Cortex of kidney (tissue), 1 donor: ENCODE measurements around the gene HOXA6.

Experiments
- DNase-seq: peaks from one replicate; lab custom pipeline; 2025; lab: John Stamatoyannopoulos, UW

The HOXA6 gene

DNA sequence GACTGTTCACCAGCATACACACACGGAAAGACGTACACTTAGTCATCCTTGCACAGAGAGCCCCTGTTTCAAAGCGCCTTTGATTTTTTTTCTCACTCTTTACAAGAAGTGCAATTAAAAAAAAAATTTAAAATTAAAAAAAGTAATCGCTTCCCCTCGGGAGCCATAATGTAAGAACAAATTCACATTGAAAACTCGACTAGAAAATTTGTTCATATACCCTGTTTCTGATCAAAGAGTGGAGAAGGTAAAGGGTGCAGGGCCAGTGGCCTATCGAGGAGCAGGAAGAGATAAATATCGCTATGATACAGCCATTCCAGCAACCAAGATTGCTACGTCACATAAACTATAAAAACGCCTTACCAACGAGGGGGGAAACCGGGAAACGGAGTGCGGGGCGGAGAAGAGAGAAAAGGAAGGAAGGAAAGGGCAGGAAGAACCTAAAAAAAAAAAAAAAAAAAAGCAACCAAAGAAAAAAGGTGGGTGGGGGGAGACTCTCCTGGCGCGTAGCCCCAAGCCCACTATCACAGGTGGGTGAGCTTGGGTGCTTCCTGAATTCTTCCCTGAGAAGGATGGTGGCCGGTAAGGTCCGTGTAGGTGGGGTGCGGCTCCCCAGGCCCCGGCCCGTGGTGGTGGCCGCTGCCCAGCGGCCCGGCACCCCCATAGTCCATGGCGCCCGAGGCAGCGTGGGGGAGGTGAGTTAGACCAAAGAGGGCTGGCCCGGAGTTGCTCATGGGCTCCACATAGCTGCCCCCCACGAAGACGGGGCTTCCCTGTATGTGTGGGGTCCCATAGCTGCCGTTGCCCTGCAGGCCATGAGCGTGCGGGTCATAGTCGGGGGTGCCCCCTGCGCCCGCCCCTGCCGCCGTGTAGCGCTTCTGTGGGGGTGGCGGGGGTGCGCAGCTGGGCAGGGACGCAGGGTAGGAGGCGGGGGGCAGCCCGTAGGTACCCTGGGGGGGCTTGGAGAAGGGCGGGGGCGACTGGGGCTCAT lies 39.9 kb downstream of the HOXA6 start:
- DNase-seq: no peak

DNA sequence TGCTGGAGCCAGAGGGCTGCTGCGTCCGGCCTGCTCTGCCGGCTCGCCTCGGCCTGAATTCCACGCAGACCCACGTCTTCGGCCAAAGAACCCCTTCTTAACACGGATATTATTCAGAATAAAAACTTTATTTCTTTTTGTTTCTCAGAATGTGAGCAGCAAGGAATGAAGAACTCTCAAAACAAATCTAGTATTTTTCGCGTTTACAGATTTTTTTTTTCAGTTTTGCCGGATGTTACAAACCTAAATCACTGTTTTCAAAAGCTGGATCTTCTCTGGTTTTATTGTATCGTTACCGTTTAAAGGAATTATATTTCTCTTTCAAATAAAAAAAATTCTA lies 40.7 kb downstream of the HOXA6 start:
- DNase-seq: no peak

DNA sequence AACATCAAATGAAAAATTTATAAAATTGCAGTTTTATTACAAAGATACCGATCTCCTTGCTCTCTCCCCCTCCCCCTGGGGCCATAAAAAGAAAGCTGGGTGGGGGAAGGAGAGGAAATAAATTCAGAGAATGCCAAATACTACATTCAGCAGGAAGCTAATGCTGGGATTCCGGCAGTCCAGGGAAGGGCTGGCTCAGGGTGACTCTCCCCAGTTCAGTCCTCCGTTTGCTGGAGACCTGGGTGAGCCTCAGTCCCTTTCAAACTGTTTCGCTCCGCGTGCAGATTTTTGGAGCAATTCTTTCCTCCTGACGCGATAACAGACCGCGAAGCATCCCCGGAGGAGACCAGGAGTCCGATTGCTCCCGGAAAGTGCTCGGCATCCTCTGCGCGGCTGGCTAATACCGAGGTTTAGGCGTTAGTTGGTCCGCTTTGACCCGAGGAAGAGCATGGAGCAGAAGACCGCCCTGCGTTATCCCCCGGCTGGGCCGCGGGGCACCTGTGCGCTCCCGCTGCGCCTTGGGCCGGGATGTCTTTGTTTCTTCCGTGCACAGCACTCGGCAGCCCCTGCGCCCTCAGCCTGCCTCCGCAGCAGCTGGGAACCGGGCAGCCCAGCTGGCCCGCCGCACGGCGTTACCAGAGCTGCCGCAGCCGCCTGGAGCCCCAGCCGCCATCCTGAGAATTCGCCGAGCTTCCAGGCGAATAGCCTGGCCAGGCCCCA lies 41.2 kb downstream of the HOXA6 start:
- DNase-seq: no peak

DNA sequence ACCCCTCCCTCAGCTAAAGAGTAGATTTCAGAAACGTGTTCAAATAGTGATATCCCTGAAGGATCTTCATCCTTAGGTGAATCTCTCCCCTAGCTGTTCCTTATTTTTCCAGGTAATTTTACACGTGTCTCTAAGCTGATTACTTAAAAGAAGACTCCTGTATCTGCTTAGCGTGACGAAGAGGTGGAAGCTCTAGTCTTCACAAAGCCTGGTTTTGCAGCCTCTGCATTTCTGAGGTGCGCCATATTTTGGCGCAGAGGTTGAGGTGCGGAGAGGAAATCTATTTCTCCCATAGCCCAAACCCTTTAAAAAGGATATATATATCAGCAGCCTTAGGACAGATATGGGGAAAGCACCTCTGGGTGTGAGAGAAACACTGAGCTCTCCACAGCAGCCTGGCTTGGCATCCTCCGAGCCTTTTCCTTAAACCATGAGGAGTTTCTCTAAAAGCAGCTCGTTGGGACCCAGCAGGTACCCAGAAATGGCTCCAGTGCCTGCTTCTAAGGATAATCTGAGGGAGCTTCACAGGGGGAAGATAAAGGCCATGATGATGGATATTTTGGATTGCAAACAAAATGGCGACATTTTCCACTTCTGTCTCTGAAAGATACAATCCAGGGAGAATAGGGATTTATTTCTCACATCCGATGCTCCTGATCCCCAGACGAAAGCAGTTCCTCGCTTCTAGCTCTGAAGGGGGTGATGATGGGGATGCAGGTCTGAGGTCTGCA lies 42.1 kb downstream of the HOXA6 start:
- no peak for DNase-seq

DNA sequence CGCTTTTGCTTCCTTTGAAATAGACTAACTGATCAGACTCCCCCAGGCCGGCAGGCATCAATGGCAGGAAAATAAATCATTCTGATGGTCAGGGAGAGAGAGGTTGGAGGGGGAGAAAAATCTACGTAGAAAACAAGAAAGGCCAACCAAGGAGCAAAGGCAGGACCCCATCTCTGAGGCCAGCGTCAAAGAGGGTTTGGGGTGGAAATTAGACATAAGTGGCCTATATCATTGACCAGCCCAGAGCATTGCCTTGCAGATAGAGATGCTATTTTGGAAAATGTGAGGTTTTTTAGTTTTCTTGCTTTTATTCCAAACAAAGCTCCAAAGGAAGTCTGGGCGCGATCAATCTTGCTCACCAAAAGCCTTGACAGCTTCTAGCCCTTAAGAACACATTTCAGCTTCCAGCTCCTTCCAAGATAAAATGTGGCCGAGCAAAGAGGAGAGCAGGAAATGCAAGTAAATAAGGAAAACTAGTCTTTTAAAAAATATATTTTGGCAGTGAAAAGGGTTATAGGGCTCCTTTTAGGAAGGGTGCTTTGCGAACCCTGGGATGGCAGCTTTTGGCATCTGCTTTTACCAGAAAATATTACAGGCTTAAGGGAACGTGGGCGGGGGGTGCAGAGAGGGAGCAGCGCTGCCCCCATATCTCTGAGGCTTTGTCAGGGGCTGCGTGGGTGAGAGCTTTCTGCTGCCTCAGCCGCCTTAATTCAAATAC lies 43.1 kb downstream of the HOXA6 start:
- no peak for DNase-seq

DNA sequence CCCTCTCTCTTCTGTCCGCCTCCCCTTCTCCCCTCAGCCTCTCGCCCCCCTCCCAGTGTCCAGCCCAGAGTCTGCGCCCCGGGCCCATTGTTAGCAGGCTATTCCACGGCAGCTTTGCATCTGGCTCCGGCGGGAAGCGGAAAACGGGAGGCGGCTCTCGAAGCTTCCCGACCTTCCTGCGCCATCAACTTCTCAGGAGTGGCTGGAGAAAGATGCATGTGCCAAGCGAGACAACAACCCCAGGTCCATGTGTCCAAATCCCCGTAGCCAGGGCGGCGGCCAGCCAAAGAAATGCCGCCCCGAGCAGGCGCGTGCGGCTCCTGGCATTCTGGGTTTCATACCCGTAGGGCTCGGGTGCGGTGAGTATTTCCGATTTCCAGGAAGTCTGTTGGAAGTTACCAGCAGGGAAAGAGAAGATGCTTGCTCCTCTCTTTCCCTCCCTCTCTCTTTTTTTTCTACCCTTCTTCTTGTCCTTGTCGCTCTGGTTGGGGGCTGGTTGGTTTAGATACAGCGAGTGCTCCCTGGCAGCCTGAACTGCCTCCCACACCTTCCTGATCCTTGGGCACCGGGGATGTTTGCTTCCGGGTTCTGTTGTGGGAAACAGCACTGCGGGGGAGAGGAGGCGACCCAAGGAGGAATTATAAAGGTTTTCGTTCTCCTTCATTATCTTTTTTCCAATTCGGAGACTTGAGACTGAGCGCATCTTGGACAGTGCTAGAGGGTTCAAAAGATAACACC lies 43.9 kb downstream of the HOXA6 start:
- no peak for DNase-seq

DNA sequence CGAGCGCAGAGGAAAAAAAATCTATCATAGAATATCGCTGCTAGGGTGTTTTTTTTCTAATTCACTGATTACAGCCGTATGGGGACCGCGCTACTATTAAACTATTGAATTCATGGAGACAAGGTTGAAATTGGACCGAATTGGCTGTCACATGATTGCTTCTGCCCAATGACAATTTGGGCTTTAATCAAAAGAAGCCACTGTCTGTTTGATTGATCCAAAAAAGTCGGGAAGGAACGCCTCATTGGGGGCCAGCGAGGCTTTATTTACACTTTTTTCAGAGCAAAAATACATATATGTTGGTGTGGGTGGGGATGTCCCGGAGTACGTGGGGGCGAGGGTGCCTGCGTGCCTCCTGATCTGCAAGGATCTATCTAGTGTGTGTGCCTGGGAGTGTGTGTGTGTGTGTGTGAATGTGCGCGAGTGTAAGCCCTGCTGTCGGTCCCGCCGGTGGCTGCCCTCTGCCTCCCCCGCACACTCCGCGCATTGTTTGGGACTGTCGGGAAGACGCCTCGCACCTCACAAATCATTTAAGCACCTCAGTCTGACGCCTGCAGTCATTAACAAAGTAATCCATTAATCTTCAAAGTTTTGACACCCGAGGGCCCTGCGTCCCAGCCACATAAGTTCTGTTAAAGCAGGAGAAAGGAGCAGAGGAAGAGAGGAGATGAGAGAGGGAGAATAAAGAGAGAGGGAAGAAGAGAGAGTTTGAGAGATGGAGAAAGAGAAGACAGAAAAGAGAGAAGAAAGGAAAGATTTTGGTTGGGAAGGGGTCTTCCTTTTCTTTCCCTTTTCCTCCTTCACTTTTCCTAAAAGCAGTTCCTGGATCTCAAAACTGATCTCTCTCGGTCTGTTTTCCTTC lies 44.8 kb downstream of the HOXA6 start, which contains the start of gene HOXA2:
HOXA2 (minus strand) TSS at position 103 of the 862 bp plus-strand sequence. CDS start 183 bp downstream, outside the sequence.
- DNase-seq: no peak

DNA sequence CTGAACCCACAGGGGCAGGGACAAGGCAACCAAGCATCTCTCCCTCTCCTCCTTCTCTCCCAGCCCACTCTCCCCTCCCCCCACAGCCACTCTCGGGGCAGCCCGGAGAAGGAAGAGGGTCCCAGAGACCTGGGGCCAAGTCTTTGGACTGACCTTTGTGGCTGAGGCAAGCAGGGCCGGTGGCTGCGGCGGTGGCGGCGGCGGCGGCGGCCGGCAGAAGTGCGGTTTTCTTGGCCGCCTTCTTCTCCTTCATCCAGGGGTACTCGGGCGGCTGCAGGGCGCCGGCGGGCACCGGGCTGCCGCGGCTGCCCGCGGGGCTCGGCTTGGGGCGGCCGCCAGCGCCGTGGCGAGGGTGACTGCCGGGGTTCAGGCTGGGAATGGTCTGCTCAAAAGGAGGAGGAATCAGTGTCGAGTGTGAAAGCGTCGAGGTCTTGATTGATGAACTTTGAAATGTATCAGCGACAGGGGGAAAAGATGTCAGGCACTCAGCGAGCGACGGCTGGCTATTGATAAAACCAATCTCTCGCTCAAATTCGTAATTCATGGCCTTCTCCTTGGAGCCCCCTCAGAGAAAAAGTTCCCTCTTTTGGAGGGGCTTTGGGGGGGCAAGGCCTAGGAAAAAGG lies 45.5 kb downstream of the HOXA6 start:
- no peak for DNase-seq

DNA sequence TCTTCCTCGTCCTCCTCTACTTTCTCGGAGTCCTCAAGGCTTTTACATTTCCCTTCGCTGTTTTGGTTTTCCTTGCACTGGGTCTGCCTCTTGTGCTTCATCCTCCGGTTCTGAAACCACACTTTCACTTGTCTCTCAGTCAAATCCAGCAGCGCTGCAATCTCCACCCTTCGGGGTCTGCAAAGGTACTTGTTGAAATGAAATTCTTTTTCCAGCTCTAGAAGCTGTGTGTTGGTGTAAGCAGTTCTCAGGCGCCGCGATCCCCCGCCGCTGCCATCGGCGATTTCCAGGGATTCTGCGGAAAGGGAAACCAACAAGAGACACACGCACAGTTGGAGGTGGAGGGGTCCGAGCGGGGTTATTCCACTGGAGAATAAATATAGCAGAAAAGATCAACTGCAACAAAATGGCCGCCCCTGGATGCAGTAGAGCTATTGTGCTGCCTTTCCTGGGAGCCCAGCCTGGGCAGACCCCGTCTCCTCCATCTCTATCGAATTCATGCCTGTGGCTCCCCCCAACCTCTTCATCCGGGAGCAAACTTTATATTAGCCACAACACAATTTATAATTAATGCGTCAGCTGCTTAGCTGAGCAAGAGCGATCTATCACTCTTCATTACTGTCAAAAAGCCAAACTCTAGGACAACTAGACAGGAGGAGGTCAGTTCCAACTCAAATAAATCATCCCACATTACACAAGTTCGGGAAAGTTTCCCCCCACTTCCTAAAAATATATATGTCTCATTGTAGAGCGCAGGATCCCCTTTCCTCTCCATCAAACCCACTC lies 46.2 kb downstream of the HOXA6 start:
- DNase-seq: no peak

DNA sequence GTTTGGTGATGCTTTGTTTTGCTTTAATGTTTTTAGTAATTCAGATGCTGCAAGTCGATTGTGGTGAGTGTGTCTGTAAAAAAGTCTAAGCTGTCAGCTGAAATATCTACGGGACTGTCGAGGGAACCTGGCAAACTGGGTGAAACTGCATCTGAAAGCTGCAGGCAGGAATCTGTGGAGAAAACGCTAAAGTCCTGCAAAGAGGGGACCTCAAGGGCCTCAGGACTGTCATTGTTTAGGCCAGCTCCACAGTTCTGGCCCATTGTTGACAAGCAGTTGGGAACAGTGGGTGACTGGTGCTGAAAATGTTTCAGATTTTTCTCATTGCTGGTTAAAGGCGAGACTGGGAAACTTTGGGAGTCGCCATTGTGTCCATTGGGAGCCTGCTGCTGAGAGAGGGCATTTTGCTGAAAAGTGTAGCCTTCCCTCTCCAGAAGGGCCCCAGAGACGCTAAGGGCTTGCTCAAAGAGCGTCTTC lies 46.8 kb downstream of the HOXA6 start:
- DNase-seq: no peak

DNA sequence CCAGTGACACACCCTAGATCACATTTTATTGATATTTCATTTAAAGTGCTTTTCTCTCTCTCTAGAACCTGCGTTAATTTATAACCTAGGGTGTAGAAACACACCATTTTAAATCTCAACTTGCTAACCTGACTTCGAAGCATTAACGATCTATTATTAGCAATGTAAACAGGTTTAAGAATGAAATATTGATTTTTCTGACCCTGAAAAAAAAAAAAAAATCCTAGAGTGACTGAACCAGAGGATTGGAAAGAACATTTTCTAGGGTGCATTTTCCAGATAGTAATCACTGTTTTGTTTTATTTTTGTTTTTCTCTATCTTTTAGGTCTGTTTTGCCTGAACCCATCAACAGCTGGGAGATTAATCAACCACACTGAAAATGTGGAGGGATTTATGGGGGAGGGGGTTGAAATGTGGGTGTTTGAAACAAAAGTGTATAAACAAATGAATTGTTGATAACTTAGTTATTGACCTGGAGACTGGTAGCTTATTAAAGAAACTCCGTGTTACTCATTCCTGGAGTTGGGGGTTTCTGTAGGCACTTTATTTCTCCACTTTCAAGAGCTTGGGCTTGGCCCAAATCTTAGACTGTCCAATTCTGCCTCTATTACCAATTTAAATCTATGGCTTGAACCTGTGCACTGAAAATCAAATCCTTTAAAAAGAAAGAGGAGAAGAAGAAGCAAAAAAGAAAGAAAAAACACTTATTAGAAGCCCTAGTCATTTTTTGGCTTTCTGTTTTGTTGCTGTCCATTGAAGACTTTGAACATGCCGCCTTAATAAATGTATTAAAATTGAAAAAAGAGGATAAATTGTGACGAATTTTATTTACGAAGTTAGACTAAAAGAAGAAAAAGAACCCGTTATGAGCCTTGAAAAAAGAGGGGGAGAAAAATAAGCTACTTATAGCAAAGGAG lies 47.9 kb downstream of the HOXA6 start:
- DNase-seq: no peak

DNA sequence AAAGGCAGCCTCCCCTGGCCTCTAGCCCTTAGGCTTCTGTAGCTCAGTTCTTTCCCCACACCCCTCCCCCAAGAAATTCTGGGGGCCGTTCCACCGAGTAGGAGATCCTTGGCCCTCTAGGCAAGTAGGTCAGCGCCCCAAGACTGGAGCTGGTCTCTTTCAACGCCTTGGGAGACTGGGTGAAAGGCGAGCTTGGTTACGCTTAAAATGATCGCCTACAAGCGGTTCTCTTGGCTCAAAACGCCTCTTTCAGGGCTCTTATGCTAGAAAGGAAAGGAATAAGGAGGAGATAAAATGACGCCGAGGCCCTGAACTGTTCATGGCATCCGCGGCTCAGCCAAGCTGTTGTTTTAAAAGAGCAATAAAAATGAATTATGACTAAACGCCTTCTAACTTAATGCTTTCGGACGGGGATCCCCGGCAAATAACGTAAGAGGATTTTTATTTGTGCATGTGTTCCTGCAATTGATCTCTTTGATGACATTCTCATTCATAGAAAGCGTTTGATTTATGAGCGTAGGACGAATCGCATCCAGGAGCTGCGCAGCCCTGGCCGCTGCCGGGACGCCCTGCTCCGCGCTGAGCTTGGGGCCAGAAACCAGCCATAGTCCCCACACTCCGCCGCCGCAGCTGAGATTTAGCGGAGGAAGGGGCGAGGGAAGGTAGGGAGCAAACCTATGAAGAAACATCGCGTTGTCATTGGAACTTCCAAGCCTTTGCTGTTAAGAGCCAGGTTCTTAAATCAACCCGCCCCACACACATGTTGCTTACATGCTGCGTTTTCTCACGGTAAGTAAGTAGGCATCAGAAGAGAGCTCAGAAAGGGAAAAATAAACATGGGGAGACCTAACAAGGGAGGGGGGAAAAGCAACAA lies 48.8 kb downstream of the HOXA6 start:
- no peak for DNase-seq

DNA sequence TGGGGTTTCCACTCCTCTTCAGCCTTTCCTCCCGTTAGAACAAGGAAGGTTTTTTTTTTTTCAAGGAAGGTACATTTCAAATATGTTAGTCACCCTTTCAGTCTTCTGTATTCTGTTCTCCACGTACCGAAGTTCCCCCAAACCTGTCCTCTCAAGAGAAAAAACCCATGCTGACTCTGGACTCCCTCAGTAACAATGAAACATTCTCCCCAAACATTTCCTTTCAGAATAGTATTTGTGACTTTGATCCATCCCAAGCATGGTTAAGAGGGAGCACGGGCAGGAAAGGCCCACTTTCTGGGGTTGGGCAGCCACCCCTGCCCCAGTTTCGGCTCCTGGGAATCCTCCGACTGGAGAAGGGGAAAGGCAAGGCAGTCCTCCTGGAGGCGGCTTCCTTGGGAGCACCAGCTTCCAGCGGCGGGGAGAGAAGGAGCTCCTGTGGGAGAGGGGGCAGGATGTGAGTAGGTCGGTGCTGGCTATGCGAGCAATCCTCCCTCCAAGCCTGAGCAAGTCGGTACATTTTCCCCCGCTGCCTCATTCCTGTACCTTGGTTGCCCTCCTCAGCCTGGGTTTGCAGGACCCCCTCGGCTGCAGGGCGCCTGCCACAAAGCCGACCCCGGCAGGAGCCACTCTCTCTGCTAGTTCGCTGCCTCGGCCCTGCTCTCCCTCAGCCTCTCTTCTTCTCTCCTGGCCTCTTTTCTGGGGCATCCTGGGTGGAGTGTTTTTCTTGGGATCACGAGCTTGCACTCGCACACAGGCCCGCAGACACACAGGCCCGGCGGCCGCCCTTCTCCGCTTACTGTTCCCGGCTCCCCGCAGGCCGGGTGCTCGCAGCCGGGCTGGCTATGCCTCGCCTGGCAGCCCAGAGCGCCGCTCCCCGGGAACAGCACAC lies 49.6 kb downstream of the HOXA6 start:
- DNase-seq: no peak

DNA sequence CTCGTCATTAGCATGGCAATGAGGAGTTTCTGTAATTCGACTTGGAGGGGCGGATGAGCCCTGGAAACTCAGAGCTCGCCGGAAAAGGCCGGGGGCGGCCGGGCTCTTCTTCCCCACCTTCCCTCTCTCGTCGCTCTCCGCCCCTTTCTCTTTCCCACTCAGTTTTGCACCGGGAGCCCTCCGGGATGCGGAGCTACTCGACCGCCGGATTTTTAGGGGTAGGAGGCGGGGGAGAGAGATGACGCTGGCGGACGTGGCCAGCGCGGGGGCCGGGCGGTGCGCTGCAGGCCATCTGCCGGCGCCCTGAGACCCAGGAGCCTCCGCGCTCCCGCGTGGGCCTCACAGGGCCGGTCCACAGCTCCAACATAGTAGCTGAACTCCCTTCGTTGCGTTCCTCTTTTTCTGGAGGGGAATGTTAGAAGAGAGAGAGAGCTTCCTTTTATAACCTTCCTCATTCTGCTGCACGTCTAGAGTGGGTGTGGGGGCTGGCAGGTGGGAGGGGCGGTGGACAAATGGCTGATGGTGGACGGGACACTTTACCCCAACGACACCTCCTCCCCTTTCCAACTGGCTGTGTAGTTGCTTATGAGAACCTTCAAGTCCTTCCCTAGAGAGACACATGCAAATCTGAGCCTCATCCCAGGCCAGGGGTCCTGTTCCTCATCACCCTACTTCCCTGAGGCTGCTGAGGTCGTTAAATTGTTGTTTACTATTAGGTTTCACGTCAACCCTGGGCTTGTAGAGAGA lies 50.6 kb downstream of the HOXA6 start:
- DNase-seq: no peak
